Loucy (cell line): ENCODE results near the gene FZD10.

Experiments used
- H2AFZ ChIP-seq: fragments of 200-600 bp; sonication (generic); 2 replicates; pipeline ENCODE4 v1.6.0; 2016; ENCODE audit warnings: antibody characterized with exemption, mild to moderate bottlenecking, low read length, moderate library complexity
- H3F3A ChIP-seq: fragments of 200-600 bp; 2 replicates; pipeline ENCODE4 v1.6.0; 2016; ENCODE audit warnings: antibody characterized with exemption, low read depth, mild to moderate bottlenecking
- H3K27me3 ChIP-seq: fragments of 200-600 bp; sonication (generic); 2 replicates; pipeline ENCODE4 v1.6.1; 2014; ENCODE audit warnings: low read length, mild to moderate bottlenecking; ENCODE audit not compliant: insufficient read depth, poor library complexity, severe bottlenecking
- H3K36me3 ChIP-seq: fragments of 200-600 bp; sonication (generic); 2 replicates; pipeline ENCODE4 v1.6.1; 2016; ENCODE audit warnings: low read length; ENCODE audit not compliant: insufficient read depth
- H3K4me1 ChIP-seq: fragments of 200-600 bp; sonication (generic); 2 replicates; pipeline ENCODE4 v1.5.1; 2014; ENCODE audit warnings: low read length, mild to moderate bottlenecking; ENCODE audit not compliant: insufficient read depth, poor library complexity, severe bottlenecking
- H3K4me2 ChIP-seq: fragments of 200-600 bp; sonication (generic); 2 replicates; pipeline ENCODE4 v1.6.0; 2014; ENCODE audit warnings: antibody characterized with exemption, low read length, low read depth, mild to moderate bottlenecking; ENCODE audit not compliant: poor library complexity, severe bottlenecking
- H3K4me3 ChIP-seq: fragments of 200-600 bp; sonication (generic); 2 replicates; pipeline ENCODE4 v1.5.1; 2014; ENCODE audit warnings: low read length, mild to moderate bottlenecking, mixed read lengths; ENCODE audit not compliant: poor library complexity, severe bottlenecking
- H3K79me2 ChIP-seq: fragments of 200-600 bp; sonication (generic); 2 replicates; pipeline ENCODE4 v1.6.1; 2014; ENCODE audit warnings: low read length; ENCODE audit not compliant: insufficient read depth
- H3K9ac ChIP-seq: fragments of 200-600 bp; sonication (generic); 2 replicates; pipeline ENCODE4 v1.6.0; 2014; ENCODE audit warnings: mild to moderate bottlenecking, low read depth, low read length, moderate library complexity; ENCODE audit not compliant: poor library complexity, severe bottlenecking
- H3K9me2 ChIP-seq: fragments of 200-600 bp; sonication (generic); replicated peaks from 2 replicates; pipeline ENCODE4 v1.6.1; 2016; ENCODE audit warnings: low read depth, low read length, mixed read lengths
- H3K9me3 ChIP-seq: fragments of 200-600 bp; sonication (generic); 2 replicates; pipeline ENCODE4 v1.6.1; 2014; ENCODE audit warnings: mild to moderate bottlenecking, antibody characterized with exemption, low read length, low read depth; ENCODE audit not compliant: insufficient read depth
- H4K20me1 ChIP-seq: fragments of 200-600 bp; sonication (generic); 2 replicates; pipeline ENCODE4 v1.6.0; 2014; ENCODE audit warnings: antibody characterized with exemption, low read length, mild to moderate bottlenecking; ENCODE audit not compliant: insufficient read depth, poor library complexity, severe bottlenecking
- EZH2phosphoT487 ChIP-seq: fragments of 200-600 bp; IDR thresholded peaks from 2 replicates; pipeline ENCODE4 v1.6.1; 2018; ENCODE audit warnings: antibody characterized with exemption, mild to moderate bottlenecking, moderate library complexity, borderline replicate concordance
- TF ChIP-seq, protein P1 (sequence below): fragments of 200-600 bp; sonication (generic); conservative IDR thresholded peaks from 2 replicates; pipeline ENCODE4 v1.5.1; 2014; ENCODE audit warnings: mild to moderate bottlenecking, antibody characterized with exemption, low read length

Gene FZD10

DNA sequence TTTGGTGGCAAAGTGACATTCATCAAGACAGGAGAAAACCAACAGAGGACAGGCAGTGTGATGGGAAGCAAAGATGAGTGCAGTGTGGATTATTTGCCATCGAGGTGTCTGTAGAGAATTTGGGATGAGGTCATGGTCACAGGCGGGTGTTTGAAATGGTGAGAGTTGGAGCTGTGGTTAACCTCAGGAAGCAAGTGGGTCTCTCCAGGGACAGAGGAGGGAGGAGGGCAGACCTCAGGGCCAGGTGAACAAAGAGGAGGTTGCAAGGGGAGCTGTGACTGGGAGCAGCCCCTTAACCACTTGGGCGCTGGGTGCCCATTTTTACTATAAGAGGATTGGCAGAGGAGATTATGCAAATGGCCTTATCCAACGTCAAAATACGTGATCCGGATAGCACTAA lies 7.0 kb downstream of the FZD10 start:
- Histone ChIP-seq H3K4me3 (peak overlapping the region; percentile 34), H3K9me3 (no peaks in the 10 kb centered on the region), H4K20me1 (no peaks in the 10 kb centered on the region), H3K4me1 (peaks cover 19% of the 10 kb centered on the region), H3K27me3 (no peaks in the 10 kb centered on the region), H3F3A (no peaks in the 10 kb centered on the region), H3K36me3 (no peaks in the 10 kb centered on the region), H3K79me2 (no peaks in the 10 kb centered on the region), H3K4me2 (peak overlapping the region; percentile 69), H2AFZ (no peak overlapping the region), H3K9me2 (no peaks in the 10 kb centered on the region), H3K9ac (no peak overlapping the region)
- TF ChIP-seq EZH2phosphoT487 = no peak
- TF ChIP-seq, protein P1, sequence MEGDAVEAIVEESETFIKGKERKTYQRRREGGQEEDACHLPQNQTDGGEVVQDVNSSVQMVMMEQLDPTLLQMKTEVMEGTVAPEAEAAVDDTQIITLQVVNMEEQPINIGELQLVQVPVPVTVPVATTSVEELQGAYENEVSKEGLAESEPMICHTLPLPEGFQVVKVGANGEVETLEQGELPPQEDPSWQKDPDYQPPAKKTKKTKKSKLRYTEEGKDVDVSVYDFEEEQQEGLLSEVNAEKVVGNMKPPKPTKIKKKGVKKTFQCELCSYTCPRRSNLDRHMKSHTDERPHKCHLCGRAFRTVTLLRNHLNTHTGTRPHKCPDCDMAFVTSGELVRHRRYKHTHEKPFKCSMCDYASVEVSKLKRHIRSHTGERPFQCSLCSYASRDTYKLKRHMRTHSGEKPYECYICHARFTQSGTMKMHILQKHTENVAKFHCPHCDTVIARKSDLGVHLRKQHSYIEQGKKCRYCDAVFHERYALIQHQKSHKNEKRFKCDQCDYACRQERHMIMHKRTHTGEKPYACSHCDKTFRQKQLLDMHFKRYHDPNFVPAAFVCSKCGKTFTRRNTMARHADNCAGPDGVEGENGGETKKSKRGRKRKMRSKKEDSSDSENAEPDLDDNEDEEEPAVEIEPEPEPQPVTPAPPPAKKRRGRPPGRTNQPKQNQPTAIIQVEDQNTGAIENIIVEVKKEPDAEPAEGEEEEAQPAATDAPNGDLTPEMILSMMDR = no peak

DNA sequence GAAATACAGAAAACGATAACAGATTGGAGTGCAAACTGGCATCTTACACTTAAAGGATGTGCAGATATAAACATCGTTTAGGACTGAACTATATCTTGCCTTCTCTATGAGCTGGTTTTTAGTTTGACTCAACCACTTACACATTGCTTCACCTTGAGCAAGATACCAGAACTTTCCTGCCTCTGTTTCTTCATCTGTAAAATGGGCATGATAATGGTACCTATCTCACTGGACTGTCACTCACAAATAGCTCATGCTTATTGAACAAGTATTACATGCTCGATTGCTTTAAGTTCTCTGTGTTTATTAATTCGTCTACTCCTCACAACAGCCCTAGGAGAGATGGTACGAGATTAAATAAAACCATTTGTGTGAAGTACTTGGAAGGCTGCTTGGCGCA lies 7.7 kb downstream of the FZD10 start:
- no peaks in the 10 kb centered on the region for H3F3A ChIP-seq
- H4K20me1 ChIP-seq = no peaks in the 10 kb centered on the region
- H3K4me1 ChIP-seq = peaks cover 19% of the 10 kb centered on the region
- no peaks in the 10 kb centered on the region for H3K27me3 ChIP-seq
- no peak for TF ChIP-seq EZH2phosphoT487
- TF ChIP-seq, protein P1 = no peak
- H3K4me2 ChIP-seq = peak overlapping the region; percentile 69
- H3K4me3 ChIP-seq = peak overlapping the region; percentile 34
- H3K79me2 ChIP-seq = no peaks in the 10 kb centered on the region
- H2AFZ ChIP-seq = no peak overlapping the region
- H3K9me2 ChIP-seq = no peaks in the 10 kb centered on the region
- H3K9me3 ChIP-seq = no peaks in the 10 kb centered on the region
- H3K36me3 ChIP-seq = no peaks in the 10 kb centered on the region
- no peak overlapping the region for H3K9ac ChIP-seq

DNA sequence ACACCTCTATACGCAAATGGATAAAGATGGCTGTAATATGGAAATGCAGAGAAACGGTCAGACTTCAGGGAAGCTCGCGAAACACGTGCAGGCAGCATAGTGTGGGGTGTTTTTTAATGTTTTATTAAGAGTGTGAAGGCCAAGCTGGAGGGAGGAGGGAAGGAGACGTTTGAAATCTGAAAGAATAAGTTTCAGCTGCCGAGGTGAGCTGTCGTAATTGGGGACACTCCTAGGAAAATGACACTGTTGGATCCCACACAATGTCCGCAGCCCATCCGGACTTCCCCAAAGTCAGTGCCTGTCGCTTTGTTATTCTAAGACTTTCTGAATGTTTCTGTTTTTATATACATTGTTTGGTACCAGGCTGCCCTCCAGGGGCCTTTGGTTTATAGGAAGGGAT lies 8.3 kb downstream of the FZD10 start:
- Histone ChIP-seq H3K4me1 (peaks cover 19% of the 10 kb centered on the region), H3K9ac (no peak overlapping the region), H3K9me2 (no peaks in the 10 kb centered on the region), H3K9me3 (no peaks in the 10 kb centered on the region), H4K20me1 (no peaks in the 10 kb centered on the region), H3K79me2 (no peaks in the 10 kb centered on the region), H3K27me3 (no peaks in the 10 kb centered on the region), H3K4me2 (no peak overlapping the region), H3K4me3 (no peak overlapping the region), H3K36me3 (no peaks in the 10 kb centered on the region), H2AFZ (no peak overlapping the region), H3F3A (no peaks in the 10 kb centered on the region)
- no peak for TF ChIP-seq EZH2phosphoT487
- TF ChIP-seq, protein P1 = no peak
